ENCODE measurements around the gene SLC12A7. TPM values are rescaled to one million over a fixed set of nuclear protein-coding genes. Genes with fewer than 3 reads are reported as not detected.

The SLC12A7 gene
- total and polyA plus RNA-seq, 2 of the 13 experiments (the other 11 are each of a cell fraction or from before 2014, with no cell fraction given) = 14.0 to 18.5 TPM

GRCh38 chr5:1135696-1136525 lies 24.0 kb upstream of the SLC12A7 start (continued):
- TF ChIP-seq, protein P1, sequence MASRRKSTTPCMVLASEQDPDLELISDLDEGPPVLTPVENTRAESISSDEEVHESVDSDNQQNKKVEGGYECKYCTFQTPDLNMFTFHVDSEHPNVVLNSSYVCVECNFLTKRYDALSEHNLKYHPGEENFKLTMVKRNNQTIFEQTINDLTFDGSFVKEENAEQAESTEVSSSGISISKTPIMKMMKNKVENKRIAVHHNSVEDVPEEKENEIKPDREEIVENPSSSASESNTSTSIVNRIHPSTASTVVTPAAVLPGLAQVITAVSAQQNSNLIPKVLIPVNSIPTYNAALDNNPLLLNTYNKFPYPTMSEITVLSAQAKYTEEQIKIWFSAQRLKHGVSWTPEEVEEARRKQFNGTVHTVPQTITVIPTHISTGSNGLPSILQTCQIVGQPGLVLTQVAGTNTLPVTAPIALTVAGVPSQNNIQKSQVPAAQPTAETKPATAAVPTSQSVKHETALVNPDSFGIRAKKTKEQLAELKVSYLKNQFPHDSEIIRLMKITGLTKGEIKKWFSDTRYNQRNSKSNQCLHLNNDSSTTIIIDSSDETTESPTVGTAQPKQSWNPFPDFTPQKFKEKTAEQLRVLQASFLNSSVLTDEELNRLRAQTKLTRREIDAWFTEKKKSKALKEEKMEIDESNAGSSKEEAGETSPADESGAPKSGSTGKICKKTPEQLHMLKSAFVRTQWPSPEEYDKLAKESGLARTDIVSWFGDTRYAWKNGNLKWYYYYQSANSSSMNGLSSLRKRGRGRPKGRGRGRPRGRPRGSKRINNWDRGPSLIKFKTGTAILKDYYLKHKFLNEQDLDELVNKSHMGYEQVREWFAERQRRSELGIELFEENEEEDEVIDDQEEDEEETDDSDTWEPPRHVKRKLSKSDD (CRISPR knock-in tag; IDR thresholded peaks at IDR 0.05; ENCODE audit: low read depth) = no peak
- TF ChIP-seq KDM6A (CRISPR knock-in tag; IDR thresholded peaks at IDR 0.05; ENCODE audit: low read depth) (peak; percentile 36; the same call in 1 of the 2 replicates), RBM39 (IDR thresholded peaks at IDR 0.05; ENCODE audit: low read depth, low read length, poor library complexity, severe bottlenecking) (no peak), ATRX (CRISPR knock-in tag; IDR thresholded peaks at IDR 0.05; ENCODE audit: borderline replicate concordance) (no peak), SCMH1 (CRISPR knock-in tag; IDR thresholded peaks at IDR 0.05; ENCODE audit: borderline replicate concordance) (no peak), CENPBD1 (CRISPR knock-in tag; IDR thresholded peaks at IDR 0.05; ENCODE audit: borderline replicate concordance, low read depth) (no peak), TSC22D2 (CRISPR knock-in tag; IDR thresholded peaks at IDR 0.05; ENCODE audit: borderline replicate concordance) (no peak), ZNF546 (CRISPR knock-in tag; conservative IDR thresholded peaks at IDR 0.05) (no peak), RORA (CRISPR knock-in tag; IDR thresholded peaks at IDR 0.05) (no peak), CBX1 (IDR thresholded peaks at IDR 0.05; ENCODE audit: low read depth) (no peak), FOXJ3 (CRISPR knock-in tag; IDR thresholded peaks at IDR 0.05; ENCODE audit: borderline replicate concordance) (no peak), HMG20A (CRISPR knock-in tag; IDR thresholded peaks at IDR 0.05; ENCODE audit: borderline replicate concordance) (peak; percentile 62), TEAD3 (CRISPR knock-in tag; optimal IDR thresholded peaks at IDR 0.05; ENCODE audit: borderline replicate concordance) (peak; percentile 28), TMF1 (CRISPR knock-in tag; IDR thresholded peaks at IDR 0.05; ENCODE audit: low read depth) (no peak), MZF1 (CRISPR knock-in tag; IDR thresholded peaks at IDR 0.05; ENCODE audit: borderline replicate concordance) (no peak), MTERF4 (CRISPR knock-in tag; IDR thresholded peaks at IDR 0.05) (no peak)
- TF ChIP-seq, protein P2, sequence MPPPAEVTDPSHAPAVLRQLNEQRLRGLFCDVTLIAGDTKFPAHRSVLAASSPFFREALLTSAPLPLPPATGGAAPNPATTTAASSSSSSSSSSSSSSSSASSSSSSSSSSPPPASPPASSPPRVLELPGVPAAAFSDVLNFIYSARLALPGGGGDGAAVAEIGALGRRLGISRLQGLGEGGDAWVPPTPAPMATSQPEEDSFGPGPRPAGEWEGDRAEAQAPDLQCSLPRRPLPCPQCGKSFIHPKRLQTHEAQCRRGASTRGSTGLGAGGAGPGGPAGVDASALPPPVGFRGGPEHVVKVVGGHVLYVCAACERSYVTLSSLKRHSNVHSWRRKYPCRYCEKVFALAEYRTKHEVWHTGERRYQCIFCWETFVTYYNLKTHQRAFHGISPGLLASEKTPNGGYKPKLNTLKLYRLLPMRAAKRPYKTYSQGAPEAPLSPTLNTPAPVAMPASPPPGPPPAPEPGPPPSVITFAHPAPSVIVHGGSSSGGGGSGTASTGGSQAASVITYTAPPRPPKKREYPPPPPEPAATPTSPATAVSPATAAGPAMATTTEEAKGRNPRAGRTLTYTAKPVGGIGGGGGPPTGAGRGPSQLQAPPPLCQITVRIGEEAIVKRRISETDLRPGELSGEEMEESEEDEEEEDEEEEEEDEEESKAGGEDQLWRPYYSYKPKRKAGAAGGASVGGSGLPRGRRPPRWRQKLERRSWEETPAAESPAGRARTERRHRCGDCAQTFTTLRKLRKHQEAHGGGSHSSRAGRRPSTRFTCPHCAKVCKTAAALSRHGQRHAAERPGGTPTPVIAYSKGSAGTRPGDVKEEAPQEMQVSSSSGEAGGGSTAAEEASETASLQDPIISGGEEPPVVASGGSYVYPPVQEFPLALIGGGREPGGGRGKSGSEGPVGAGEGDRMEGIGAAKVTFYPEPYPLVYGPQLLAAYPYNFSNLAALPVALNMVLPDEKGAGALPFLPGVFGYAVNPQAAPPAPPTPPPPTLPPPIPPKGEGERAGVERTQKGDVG (CRISPR knock-in tag; IDR thresholded peaks at IDR 0.05; ENCODE audit: borderline replicate concordance) = no peak
